GM12874 (cell line): ENCODE measurements around the gene SRSF3.

ENCODE experiments used
- CTCF ChIP-seq: IDR thresholded peaks from 2 replicates; pipeline ENCODE4 v1.5.1; 2011; ENCODE audit warnings: low read depth, mild to moderate bottlenecking, control low read depth, low read length, moderate library complexity; ENCODE audit not compliant: insufficient read depth

The SRSF3 gene

DNA sequence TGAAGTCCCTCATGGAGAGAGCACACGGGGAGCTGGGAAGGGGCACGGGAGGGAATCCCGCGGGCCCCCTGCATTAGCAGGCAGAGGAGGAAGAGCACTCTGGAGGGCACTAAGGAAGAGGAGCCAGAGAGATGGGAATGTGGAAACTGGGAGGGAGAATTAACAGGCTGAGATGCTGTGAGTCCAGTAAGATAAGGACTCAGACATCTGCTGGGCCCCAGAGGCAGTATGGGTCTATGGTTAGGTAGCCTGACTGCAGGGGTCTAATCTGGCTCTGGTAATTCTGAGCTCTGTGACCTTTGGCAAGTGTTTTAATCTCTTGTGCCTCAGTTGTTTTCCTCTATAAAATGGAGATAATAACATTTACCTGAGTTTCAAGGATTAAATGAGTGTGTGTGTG is 15.7 kb upstream of the SRSF3 start:
- no peak for TF ChIP-seq CTCF

GRCh38 chr6:36580184-36580526 is 14.0 kb upstream of the SRSF3 start:
- no peak for TF ChIP-seq CTCF

DNA sequence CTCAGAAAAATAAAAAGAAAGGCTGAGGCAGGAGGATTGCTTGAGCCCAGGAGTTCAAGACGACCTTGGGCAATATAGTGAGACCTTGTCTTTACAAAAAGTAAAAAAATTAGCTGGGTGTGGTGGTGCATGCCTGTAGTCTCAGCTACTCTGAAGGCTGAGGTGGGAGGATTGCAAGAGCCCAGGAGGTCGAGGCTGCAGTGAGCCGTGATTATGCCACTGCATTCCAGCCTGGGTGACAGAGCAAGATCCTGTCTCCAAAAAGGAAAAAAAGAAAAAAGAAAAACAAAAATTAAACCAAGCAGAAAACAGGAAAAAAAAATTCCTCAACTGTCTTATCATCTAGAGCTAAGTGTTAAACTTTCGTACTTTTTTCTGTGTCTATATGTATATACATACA is 12.4 kb upstream of the SRSF3 start:
- TF ChIP-seq CTCF, result no peak

- no peak for TF ChIP-seq CTCF
These were observed 7.6 kb upstream of the SRSF3 start for GRCh38 chr6:36586606-36587005.

DNA sequence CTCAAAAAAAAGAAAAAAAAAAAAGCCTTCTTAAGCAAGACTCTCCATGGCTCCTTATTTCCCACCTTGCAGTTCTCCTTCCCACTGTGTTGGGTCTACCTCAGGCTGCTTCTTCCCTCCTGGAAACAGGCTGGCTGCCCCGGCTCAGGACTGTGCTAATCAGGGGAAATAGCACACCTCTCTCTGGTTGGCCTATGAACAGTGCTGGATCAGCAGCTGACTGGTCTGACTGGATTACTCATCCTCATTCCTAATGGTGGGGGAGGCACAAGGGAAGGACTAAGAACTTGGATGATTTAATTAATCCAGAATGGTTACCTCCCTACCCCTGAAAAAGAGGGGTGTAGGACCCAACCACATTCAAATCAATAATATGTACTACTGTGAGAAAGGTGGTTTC is 3.9 kb upstream of the SRSF3 start:
- TF ChIP-seq CTCF, result no peak

GRCh38 chr6:36592221-36592655 is 1.9 kb upstream of the SRSF3 start:
- TF ChIP-seq CTCF, result no peak

GRCh38 chr6:36593569-36594028 is 563 bp upstream of the SRSF3 start:
- no peak for TF ChIP-seq CTCF

GRCh38 chr6:36594816-36595643 is 868 bp downstream of the SRSF3 start:
- no peak for TF ChIP-seq CTCF
